ENCODE measurements around the gene PREX1.

The PREX1 gene

DNA sequence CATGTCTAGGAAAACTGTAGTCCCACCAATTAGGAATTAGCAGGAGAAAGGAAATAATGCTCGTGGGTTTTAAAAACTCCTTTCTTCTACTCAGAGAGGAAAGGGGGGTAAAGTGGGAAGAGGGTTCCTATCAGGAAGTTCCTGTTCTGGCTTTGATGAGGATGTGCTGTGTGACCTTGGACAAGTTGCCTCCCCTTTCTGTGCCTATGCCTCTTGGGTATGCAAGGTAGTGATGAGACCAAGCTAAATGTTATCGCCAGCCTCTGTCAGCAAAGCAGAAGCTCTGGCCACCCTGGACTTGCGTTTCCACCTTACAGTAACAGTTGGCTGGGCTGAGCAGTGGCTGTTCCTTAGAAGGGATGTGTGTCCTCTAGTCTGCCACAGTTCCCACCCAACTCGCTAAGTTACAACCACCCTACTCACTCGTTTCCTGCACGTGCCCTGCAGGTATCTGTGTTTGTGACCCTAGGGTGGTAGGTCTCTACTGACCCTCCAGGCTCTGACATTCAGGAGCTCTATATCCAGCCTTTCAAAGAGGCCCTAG is 110.0 kb downstream of the PREX1 start:
- no peak overlapping the region; the same call in 1 of the 2 replicates for H3K4me3 ChIP-seq (ENCODE audit: low read length)
- no peak for TF ChIP-seq ZNF274 (IDR thresholded peaks at IDR 0.05; ENCODE audit: low read depth, low read length)

- H3K4me3 ChIP-seq (ENCODE audit: low read length) = no peak overlapping the region; the same call in 1 of the 2 replicates
- no peak for TF ChIP-seq ZNF274 (IDR thresholded peaks at IDR 0.05; ENCODE audit: low read depth, low read length)
Observed at GRCh38 chr20:48717095-48717672, 110.6 kb downstream of the PREX1 start.

GRCh38 chr20:48716541-48716940 is 111.3 kb downstream of the PREX1 start:
- H3K4me3 ChIP-seq (ENCODE audit: low read length) = no peak overlapping the region; the same call in 1 of the 2 replicates
- no peak for TF ChIP-seq ZNF274 (IDR thresholded peaks at IDR 0.05; ENCODE audit: low read depth, low read length)

- TF ChIP-seq ZNF274 (IDR thresholded peaks at IDR 0.05; ENCODE audit: low read depth, low read length) = no peak
Observed at GRCh38 chr20:48716086-48716485, 111.7 kb downstream of the PREX1 start.

GRCh38 chr20:48714764-48715163 is 113.0 kb downstream of the PREX1 start:
- H3K4me3 ChIP-seq (ENCODE audit: low read length) = no peak overlapping the region
- no peak for TF ChIP-seq ZNF274 (IDR thresholded peaks at IDR 0.05; ENCODE audit: low read depth, low read length)

More at GRCh38 chr20:48716086-48716485, 111.7 kb downstream of the PREX1 start:
- no peak overlapping the region; the same call in 1 of the 2 replicates for H3K4me3 ChIP-seq (ENCODE audit: low read length)

- TF ChIP-seq ZNF274 (IDR thresholded peaks at IDR 0.05; ENCODE audit: low read depth, low read length) = no peak
- no peak overlapping the region for H3K4me3 ChIP-seq (ENCODE audit: low read length)
Observed at GRCh38 chr20:48711696-48712464, 115.9 kb downstream of the PREX1 start.

DNA sequence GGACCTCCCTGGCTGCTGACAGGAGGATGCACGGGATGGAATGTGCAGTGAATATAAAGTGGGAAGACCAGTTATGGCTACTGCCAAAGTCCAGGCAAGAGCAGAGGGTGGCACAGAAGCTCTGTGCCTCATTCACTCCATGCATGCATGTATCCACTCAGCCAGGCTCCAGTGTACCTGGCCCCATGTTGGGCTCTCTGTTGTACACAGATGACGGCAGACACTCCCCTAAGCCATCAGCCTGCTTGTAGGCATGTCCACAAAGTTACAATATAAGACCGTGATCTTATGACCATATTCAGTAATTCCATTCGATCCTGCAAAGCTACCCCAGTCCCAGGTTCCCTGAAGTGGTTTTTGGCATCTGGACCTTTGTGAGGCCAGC is 116.8 kb downstream of the PREX1 start:
- TF ChIP-seq ZNF274 (IDR thresholded peaks at IDR 0.05; ENCODE audit: low read depth, low read length) = no peak
- no peak overlapping the region for H3K4me3 ChIP-seq (ENCODE audit: low read length)

GRCh38 chr20:48710341-48711043 is 117.3 kb downstream of the PREX1 start:
- TF ChIP-seq ZNF274 (IDR thresholded peaks at IDR 0.05; ENCODE audit: low read depth, low read length) = no peak
- no peak overlapping the region for H3K4me3 ChIP-seq (ENCODE audit: low read length)

- H3K4me3 ChIP-seq (ENCODE audit: low read length) = no peak overlapping the region
- no peak for TF ChIP-seq ZNF274 (IDR thresholded peaks at IDR 0.05; ENCODE audit: low read depth, low read length)
Observed at GRCh38 chr20:48709744-48710143, 118.1 kb downstream of the PREX1 start.

DNA sequence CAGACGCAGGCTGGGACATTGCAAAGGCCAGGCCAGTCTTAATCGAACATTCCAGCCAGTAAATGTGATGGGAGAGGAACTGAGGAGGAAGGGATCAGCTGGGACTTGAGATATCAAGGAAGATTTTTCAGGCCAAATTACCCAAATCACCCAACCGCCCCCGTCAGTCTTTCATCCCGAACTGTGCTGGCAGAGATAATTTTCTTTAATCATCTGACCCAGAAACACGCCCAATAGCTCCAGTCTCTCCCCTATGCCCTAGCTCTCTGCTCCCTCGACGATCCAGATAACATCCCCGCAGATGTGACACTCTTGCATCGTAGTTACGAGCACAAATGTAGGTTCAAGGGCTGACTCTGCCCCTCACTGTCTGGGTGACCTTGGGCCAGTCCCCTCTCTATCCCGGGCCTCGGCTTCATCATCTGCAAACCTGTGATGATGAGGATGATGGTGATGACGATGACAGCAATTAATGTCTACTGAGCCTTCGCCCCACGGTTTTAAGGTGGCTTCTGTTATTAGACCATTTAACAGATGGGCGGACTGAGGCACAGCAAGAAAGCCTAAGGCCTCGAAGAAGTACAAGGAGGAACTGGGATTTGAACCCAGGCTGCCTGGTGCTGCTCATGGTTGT is 118.6 kb downstream of the PREX1 start:
- H3K4me3 ChIP-seq (ENCODE audit: low read length) = no peak overlapping the region
- TF ChIP-seq ZNF274 (IDR thresholded peaks at IDR 0.05; ENCODE audit: low read depth, low read length) = no peak

- TF ChIP-seq ZNF274 (IDR thresholded peaks at IDR 0.05; ENCODE audit: low read depth, low read length) = no peak
- no peak overlapping the region for H3K4me3 ChIP-seq (ENCODE audit: low read length)
Observed at GRCh38 chr20:48708630-48709029, 119.2 kb downstream of the PREX1 start.

- TF ChIP-seq ZNF274 (IDR thresholded peaks at IDR 0.05; ENCODE audit: low read depth, low read length) = no peak
- no peak overlapping the region for H3K4me3 ChIP-seq (ENCODE audit: low read length)
Observed at GRCh38 chr20:48708116-48708515, 119.7 kb downstream of the PREX1 start.

GRCh38 chr20:48706710-48707365 is 121.0 kb downstream of the PREX1 start:
- no peak for TF ChIP-seq ZNF274 (IDR thresholded peaks at IDR 0.05; ENCODE audit: low read depth, low read length)
- no peak overlapping the region for H3K4me3 ChIP-seq (ENCODE audit: low read length)

Measured in GM08714 (cell line).